Aorta (tissue), 5 donors: Measurements from ENCODE around the gene UBQLN3. TPM values are rescaled to one million over a fixed set of nuclear protein-coding genes. Genes with fewer than 3 reads are reported as not detected.

Source experiments
- ATAC-seq: fragments of 200-7000 bp; cut with Tn5 transposase; one replicate; pipeline ENCODE4 v1.9.1; 2022; ENCODE audit warnings: moderate library complexity; ENCODE audit not compliant: low FRiP score
- DNase-seq, 2 donors: peaks; one replicate each; pipeline ENCODE4 v3.0.0-alpha.2; 2020
- H3K27ac ChIP-seq, 2 donors: one replicate each; pipeline ENCODE4 v1.5.1; 2013; ENCODE audit warnings: low read length in 2 of 2, mild to moderate bottlenecking in 2 of 2, moderate library complexity in 2 of 2, control low read depth in 1 of 2, inconsistent platforms in 1 of 2, low read depth in 1 of 2
- H3K27me3 ChIP-seq, 2 donors: one replicate each; pipeline ENCODE4 v1.6.1; 2013; ENCODE audit warnings: control low read depth in 1 of 2, low read length in 1 of 2, mild to moderate bottlenecking in 1 of 2, moderate library complexity in 1 of 2; ENCODE audit not compliant: insufficient read depth in 2 of 2, control insufficient read depth in 1 of 2
- H3K36me3 ChIP-seq, 2 donors: one replicate each; pipeline ENCODE4 v1.6.1; 2013; ENCODE audit warnings: control low read depth in 1 of 2, low read length in 1 of 2, mild to moderate bottlenecking in 1 of 2; ENCODE audit not compliant: insufficient read depth in 2 of 2, control insufficient read depth in 1 of 2
- H3K4me1 ChIP-seq, 2 donors: one replicate each; pipeline ENCODE4 v1.6.1; 2013; ENCODE audit warnings: low read length in 2 of 2, control low read depth in 1 of 2, mild to moderate bottlenecking in 1 of 2, moderate library complexity in 1 of 2; ENCODE audit not compliant: insufficient read depth in 2 of 2, control insufficient read depth in 1 of 2
- H3K4me3 ChIP-seq, 2 donors: one replicate each; pipeline ENCODE4 v1.5.1; 2013; ENCODE audit warnings: low read length in 2 of 2, control low read depth in 1 of 2, mild to moderate bottlenecking in 1 of 2
- H3K9me3 ChIP-seq: one replicate; pipeline ENCODE4 v1.6.1; 2013; ENCODE audit warnings: mild to moderate bottlenecking, low read length; ENCODE audit not compliant: control insufficient read depth
- WGBS, 2 donors: extraction: QIAGEN DNeasy Blood & Tissue Kit; methylation state at CpG; one replicate each; pipeline ENCODE4 v1.1.7; 2013; 5-methylcytosine and 5-hydroxymethylcytosine counted together
- intact Hi-C, 2 donors: fragments of 100-400 bp; cut with DNase I; formaldehyde crosslinking; loops; one replicate each; pipeline versions ENCODE4 v1.14.2 to v1.15.0; 2022
- polyA plus RNA-seq, 2 donors: library from polyadenylated mRNA; stranded (reverse); fragments of 200-250 nt; gene quantifications; one replicate each; pipeline ENCODE4 v1.2.3, GENCODE V29; 2013
- total RNA-seq, 2 donors: library from RNA; stranded (reverse); fragmentation: NEBNext Ultra II Directional; extraction: Animal tissue kit (Norgen Biotek cat#: 25700); gene quantifications; one replicate each; pipeline ENCODE4 v1.2.1, GENCODE V29; 2021
- donor health status: healthy with polysubstance abuse.
- donor health status: Bipolar disorder and iron deficiency.
- donor health status: DM: no; HTN: no; CAD: no.
- donor health status: DM: no; HTN: no; CAD: no.
- donor health status: DM: yes; HTN: yes; CAD: no.

Gene UBQLN3
- total and polyA plus RNA-seq, 4 donors: 0.71 to 0.99 TPM; not detected in 2

- ATAC-seq: no peak
- Histone ChIP-seq H3K27ac (no peak overlapping the region), H3K4me3 (no peak overlapping the region), H3K4me1 (no peaks in the 10 kb centered on the region), H3K9me3 (no peaks in the 10 kb centered on the region), H3K27me3 (no peaks in the 10 kb centered on the region), H3K36me3 (no peaks in the 10 kb centered on the region)
- intact Hi-C loops: no loop called here
- no peak for DNase-seq
Observed at GRCh38 chr11:5514841-5515240, 5.1 kb upstream of the UBQLN3 start.

- H3K27ac ChIP-seq: no peak overlapping the region
- no peak for ATAC-seq
- intact Hi-C loops: no loop called here
- H3K9me3 ChIP-seq: no peaks in the 10 kb centered on the region
- 92 to 94% methylated on average over 8 of the region's 8 CpGs for WGBS, 2 donors
- no peaks in the 10 kb centered on the region for H3K4me1 ChIP-seq
- H3K36me3 ChIP-seq: no peaks in the 10 kb centered on the region
- H3K27me3 ChIP-seq: no peaks in the 10 kb centered on the region
- no peak for DNase-seq
- H3K4me3 ChIP-seq: no peak overlapping the region
Observed at GRCh38 chr11:5508605-5509004, 1.2 kb downstream of the UBQLN3 start.

DNA sequence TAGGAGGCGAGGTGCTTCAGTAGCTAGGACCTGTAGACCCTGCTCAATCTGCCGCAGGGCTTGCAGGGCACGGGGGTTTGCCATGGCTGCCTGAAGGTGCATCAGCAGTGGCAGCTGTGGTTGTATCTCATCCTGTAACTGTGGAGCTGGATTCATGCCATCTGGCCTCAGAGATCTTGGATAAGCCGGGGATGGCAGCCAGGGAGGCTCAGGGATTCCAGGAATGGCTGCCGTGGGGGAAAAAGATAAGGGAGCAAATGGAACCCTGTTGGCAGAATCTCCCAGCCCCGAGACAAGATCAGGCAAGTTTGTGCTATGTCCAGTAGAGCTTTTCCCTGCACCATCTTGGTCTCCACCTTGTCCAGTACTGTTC is 1.8 kb downstream of the UBQLN3 start:
- no peak overlapping the region for H3K4me3 ChIP-seq
- intact Hi-C loops: no loop called here
- no peak for DNase-seq
- no peaks in the 10 kb centered on the region for H3K36me3 ChIP-seq
- H3K27me3 ChIP-seq: no peaks in the 10 kb centered on the region
- 57 to 60% methylated on average over 6 of the region's 6 CpGs for WGBS, 2 donors
- no peaks in the 10 kb centered on the region for H3K9me3 ChIP-seq
- H3K4me1 ChIP-seq: no peaks in the 10 kb centered on the region
- ATAC-seq: no peak
- H3K27ac ChIP-seq: no peak overlapping the region

DNA sequence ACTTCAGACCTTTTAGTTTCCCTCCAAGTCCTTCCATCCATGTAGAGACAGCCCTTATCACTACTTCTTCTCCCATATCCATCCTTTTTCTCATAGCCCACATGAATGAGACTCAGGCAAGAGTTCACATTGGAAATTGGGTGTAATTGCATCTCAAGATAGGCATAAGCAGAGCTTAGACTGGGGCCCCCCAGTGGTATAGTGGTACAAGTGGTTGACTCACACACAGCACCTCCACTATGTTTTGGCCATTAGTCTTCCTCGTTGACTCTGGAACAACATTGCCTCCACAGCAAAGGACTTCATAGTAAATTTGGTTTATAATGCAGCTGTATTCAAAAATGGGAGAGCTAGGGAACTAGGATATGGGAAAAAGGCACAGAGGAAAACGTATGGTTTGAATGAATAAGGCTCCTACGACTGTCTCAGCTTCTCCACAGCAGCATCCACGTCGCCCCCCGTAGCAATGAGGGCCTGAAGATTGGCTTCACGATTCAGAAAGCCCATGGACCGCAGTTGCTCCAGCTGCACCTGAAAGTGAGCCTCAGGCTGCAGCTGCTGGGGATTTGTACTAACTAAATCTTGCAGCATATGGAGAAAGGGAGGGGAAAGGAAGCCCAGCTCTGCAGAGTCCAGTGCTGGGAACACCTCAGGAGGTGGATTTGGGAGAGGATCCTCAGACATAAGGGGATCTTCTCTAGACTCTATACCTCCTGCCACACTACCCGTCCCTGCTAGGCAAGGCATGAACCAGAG is 2.4 kb downstream of the UBQLN3 start:
- Histone ChIP-seq H3K36me3 (no peaks in the 10 kb centered on the region), H3K4me3 (no peak overlapping the region), H3K27ac (no peak overlapping the region), H3K4me1 (no peaks in the 10 kb centered on the region), H3K27me3 (no peaks in the 10 kb centered on the region), H3K9me3 (no peaks in the 10 kb centered on the region)
- WGBS, 2 donors: 85 to 87% methylated on average over 9 of the region's 9 CpGs
- intact Hi-C loops: no loop called here
- no peak for ATAC-seq
- DNase-seq: no peak

- Histone ChIP-seq H3K4me1 (no peaks in the 10 kb centered on the region), H3K27me3 (no peaks in the 10 kb centered on the region), H3K4me3 (no peak overlapping the region), H3K9me3 (no peaks in the 10 kb centered on the region), H3K27ac (no peak overlapping the region), H3K36me3 (no peaks in the 10 kb centered on the region)
- DNase-seq (no peak), ATAC-seq (no peak)
- intact Hi-C loops: no loop called here
- WGBS, 2 donors: 81 to 82% methylated on average over 9 of the region's 9 CpGs
Observed at GRCh38 chr11:5505363-5506048, 4.3 kb downstream of the UBQLN3 start.

DNA sequence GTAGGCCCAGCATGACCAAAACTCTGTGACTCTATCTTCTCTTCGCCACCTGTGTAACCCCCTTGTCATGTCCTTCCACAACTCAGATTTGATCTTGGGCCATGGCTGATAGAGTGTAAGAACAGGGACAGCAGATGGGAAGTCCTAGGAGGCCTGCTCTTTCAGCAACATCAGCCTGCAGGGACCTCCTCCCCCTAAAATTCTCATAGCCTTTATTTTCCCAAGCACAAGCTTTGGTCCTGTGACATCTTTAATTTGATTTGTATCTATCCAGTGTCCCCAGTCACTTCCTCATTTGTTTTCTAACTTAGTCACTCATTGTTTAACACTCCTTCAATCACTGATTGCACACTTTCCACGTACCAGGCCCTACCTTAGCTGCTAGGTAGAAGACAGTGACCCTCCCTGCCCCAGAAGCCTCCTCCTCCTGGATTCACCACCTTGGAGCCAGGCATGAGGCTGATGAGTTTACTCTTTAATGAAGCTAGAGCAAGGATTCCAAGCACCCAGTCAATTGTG is 5.3 kb downstream of the UBQLN3 start:
- no peaks in the 10 kb centered on the region for H3K9me3 ChIP-seq
- H3K27ac ChIP-seq: no peak overlapping the region
- H3K27me3 ChIP-seq: no peaks in the 10 kb centered on the region
- H3K36me3 ChIP-seq: no peaks in the 10 kb centered on the region
- intact Hi-C loops: no loop called here
- 80 to 87% methylated on average over 2 of the region's 2 CpGs for WGBS, 2 donors
- H3K4me3 ChIP-seq: no peak overlapping the region
- H3K4me1 ChIP-seq: no peaks in the 10 kb centered on the region
- DNase-seq: no peak
- ATAC-seq: no peak

DNA sequence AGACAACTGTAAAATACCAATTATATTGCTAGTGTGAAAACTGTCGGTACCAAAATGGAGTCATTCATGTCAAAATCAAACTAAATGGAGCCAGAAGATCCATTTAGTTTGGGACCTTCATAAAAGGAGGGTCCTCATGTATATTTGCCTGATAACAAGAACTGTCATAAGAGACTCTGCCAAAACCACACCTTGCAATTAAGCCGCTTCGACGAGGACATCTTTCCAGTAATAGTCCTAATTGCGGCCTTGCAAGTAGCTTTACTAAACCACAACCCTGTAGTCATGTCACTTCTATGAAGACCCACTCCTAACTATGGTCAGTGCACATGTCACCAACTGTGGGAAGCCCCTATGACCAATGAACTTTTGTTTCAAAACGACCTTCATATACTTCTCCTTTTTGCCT is 9.4 kb downstream of the UBQLN3 start:
- no peaks in the 10 kb centered on the region for H3K27me3 ChIP-seq

DNA sequence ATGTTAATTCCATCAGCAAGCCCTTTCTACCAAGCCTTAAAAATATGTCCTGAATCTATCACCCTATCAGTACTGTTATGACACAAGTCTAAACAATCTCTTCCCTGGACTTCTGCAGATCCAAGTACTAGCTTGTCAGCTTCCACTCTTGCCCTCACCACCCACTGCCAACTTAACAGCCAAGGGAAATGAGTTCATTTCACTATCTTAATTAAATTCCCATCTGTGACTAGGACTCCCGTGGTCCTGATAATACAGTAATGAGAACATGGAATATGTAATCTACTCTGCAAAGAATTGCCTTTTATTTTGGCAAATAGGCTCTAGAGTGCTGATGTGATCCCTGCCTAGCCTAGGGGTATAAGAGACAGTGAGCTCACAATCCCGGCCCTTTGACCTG is 10.1 kb downstream of the UBQLN3 start:
- WGBS, 2 donors: 41 to 46% methylated on average over 2 of the region's 2 CpGs

More for the DNA sequence above, 9.4 kb downstream of the UBQLN3 start:
- no peak for ATAC-seq
- no peak for DNase-seq
- intact Hi-C loops: no loop called here
- Histone ChIP-seq H3K27ac (no peak overlapping the region), H3K4me3 (no peak overlapping the region), H3K4me1 (no peaks in the 10 kb centered on the region), H3K9me3 (peaks cover 2% of the 10 kb centered on the region), H3K36me3 (no peaks in the 10 kb centered on the region)
- 83 to 87% methylated on average over 6 of the region's 6 CpGs for WGBS, 2 donors

More for the DNA sequence above, 10.1 kb downstream of the UBQLN3 start:
- no peaks in the 10 kb centered on the region for H3K4me1 ChIP-seq
- DNase-seq: no peak
- intact Hi-C loops: no loop called here
- no peak overlapping the region for H3K27ac ChIP-seq
- ATAC-seq: no peak
- H3K36me3 ChIP-seq: no peaks in the 10 kb centered on the region
- no peaks in the 10 kb centered on the region for H3K27me3 ChIP-seq
- H3K4me3 ChIP-seq: no peak overlapping the region
- H3K9me3 ChIP-seq: peaks cover 2% of the 10 kb centered on the region
